Testis (tissue), 3 donors: Measurements from ENCODE around the gene CD164L2. TPM values are rescaled to one million over a fixed set of nuclear protein-coding genes. Genes with fewer than 3 reads are reported as not detected.
A peak's percentile ranks its signal among the peaks of the same experiment; 100 is the strongest.

Experiments used
- DNase-seq: peaks from one replicate; pipeline ENCODE4 v3.0.0-alpha.2; 2019
- H3K27ac ChIP-seq, 2 donors: fragments of 200-600 bp; sonication (generic); one replicate each; pipeline ENCODE4 v1.5.1; 2019
- H3K27me3 ChIP-seq: fragments of 200-600 bp; sonication (generic); one replicate; pipeline ENCODE4 v1.5.1; 2019
- H3K36me3 ChIP-seq: fragments of 200-600 bp; sonication (generic); one replicate; pipeline ENCODE4 v1.5.1; 2017; ENCODE audit warnings: low read depth; ENCODE audit errors: missing control alignments
- H3K4me1 ChIP-seq: fragments of 200-600 bp; sonication (generic); one replicate; pipeline ENCODE4 v1.5.1; 2019
- H3K4me3 ChIP-seq, 2 donors: fragments of 200-600 bp; sonication (generic); one replicate each; pipeline ENCODE4 v1.5.1; 2017 to 2019
- H3K9me3 ChIP-seq: fragments of 200-600 bp; sonication (generic); one replicate; pipeline ENCODE4 v1.5.1; 2017
- CTCF ChIP-seq, 3 experiments: fragments of 450-650 bp in 2 of 3; fragments of 200-600 bp in 1 of 3; sonication (generic) in 1 of 3; IDR thresholded peaks; one replicate each; pipeline ENCODE4 v1.5.1; 2016 to 2019; ENCODE audit warnings: antibody characterized with exemption in 3 of 3, mild to moderate bottlenecking in 2 of 3, moderate library complexity in 1 of 3
- POLR2A ChIP-seq: fragments of 450-650 bp; IDR thresholded peaks from one replicate; pipeline ENCODE4 v1.6.1; 2017; ENCODE audit warnings: antibody characterized with exemption, mild to moderate bottlenecking, moderate library complexity
- WGBS, 2 donors: methylation state at CpG; one replicate each; pipeline ENCODE4 v1.1.5; 2018; 5-methylcytosine and 5-hydroxymethylcytosine counted together
- intact Hi-C: fragments of 100-400 bp; cut with DNase I; formaldehyde crosslinking; loops from one replicate; pipeline ENCODE4 v1.15.1; 2023; ENCODE audit warnings: low total_unique reads
- polyA plus RNA-seq: library from polyadenylated mRNA; stranded (reverse); fragments of 350-450 nt; fragmentation: Illumina TruSeq; extraction: RNeasy Lipid Tissue Mini Kit (QIAGEN cat#74804); gene quantifications from one replicate; pipeline ENCODE4 v1.2.3, GENCODE V29; 2014; ENCODE audit warnings: low read depth, low replicate concordance; ENCODE audit not compliant: insufficient read depth
- total RNA-seq, 2 donors: library from RNA; depleted of rRNA; stranded (reverse); fragments of >200 nt; gene quantifications; one replicate each; pipeline ENCODE4 v1.2.3, GENCODE V29; 2016

The CD164L2 gene
- total and polyA plus RNA-seq, 3 donors from 2014 or later = 0.24 to 1.5 (median 0.76) TPM

GRCh38 chr1:27365372-27366112, 17.6 kb downstream of the CD164L2 start:
- intact Hi-C loops = no loop called here
- peak overlapping the region; percentile 91 to 98 for H3K27ac ChIP-seq
- no peaks in the 10 kb centered on the region for H3K36me3 ChIP-seq
- WGBS, 2 donors = 3 to 4% methylated on average over 37 to 40 of the region's 40 CpGs
- TF ChIP-seq CTCF (IDR thresholded peaks at IDR 0.05) (no peak), POLR2A (no peak)
- H3K27me3 ChIP-seq = no peaks in the 10 kb centered on the region
- peaks cover 20% of the 10 kb centered on the region for H3K4me1 ChIP-seq
- H3K4me3 ChIP-seq = peak overlapping the region; percentile 68 to 74
- H3K9me3 ChIP-seq = no peaks in the 10 kb centered on the region
- DNase-seq = peak; percentile 93

- no peaks in the 10 kb centered on the region for H3K36me3 ChIP-seq
- H3K4me3 ChIP-seq = peak overlapping the region in 1 of 2 donors; percentile 68
- peaks cover 20% of the 10 kb centered on the region for H3K4me1 ChIP-seq
- 61 to 77% methylated on average over 7 to 11 of the region's 11 CpGs for WGBS, 2 donors
- no peaks in the 10 kb centered on the region for H3K9me3 ChIP-seq
- no peaks in the 10 kb centered on the region for H3K27me3 ChIP-seq
- intact Hi-C loops = no loop called here
- TF ChIP-seq CTCF (IDR thresholded peaks at IDR 0.05) (no peak), POLR2A (no peak)
- DNase-seq = no peak
- peak overlapping the region; percentile 91 to 98 for H3K27ac ChIP-seq
Observed at GRCh38 chr1:27364696-27365371, 18.3 kb downstream of the CD164L2 start.

GRCh38 chr1:27363766-27364695, 19.1 kb downstream of the CD164L2 start:
- intact Hi-C loops = no loop called here
- Histone ChIP-seq H3K4me3 (no peak overlapping the region), H3K36me3 (no peaks in the 10 kb centered on the region), H3K9me3 (no peaks in the 10 kb centered on the region), H3K4me1 (peaks cover 20% of the 10 kb centered on the region), H3K27me3 (no peaks in the 10 kb centered on the region), H3K27ac (no peak overlapping the region)
- 90 to 93% methylated on average over 24 to 25 of the region's 26 CpGs for WGBS, 2 donors
- TF ChIP-seq CTCF (IDR thresholded peaks at IDR 0.05) (no peak), POLR2A (no peak)
- no peak for DNase-seq

GRCh38 chr1:27361553-27361952, 21.6 kb downstream of the CD164L2 start:
- intact Hi-C loops = no loop called here
- Histone ChIP-seq H3K4me1 (peaks cover 7% of the 10 kb centered on the region), H3K4me3 (no peak overlapping the region), H3K9me3 (no peaks in the 10 kb centered on the region), H3K27me3 (no peaks in the 10 kb centered on the region), H3K36me3 (no peaks in the 10 kb centered on the region), H3K27ac (no peak overlapping the region)
- DNase-seq = no peak
- TF ChIP-seq CTCF (IDR thresholded peaks at IDR 0.05) (no peak), POLR2A (no peak)
- 84 to 89% methylated on average over 6 to 8 of the region's 8 CpGs for WGBS, 2 donors
